HG02981 (cell line): ENCODE results near the gene ERVK3-1.

Experiments
- ATAC-seq: cut with Tn5 transposase; IDR thresholded peaks from one replicate; pipeline ENCODE4 v1.9.1; 2021; ENCODE audit warnings: mild to moderate bottlenecking, moderate library complexity; ENCODE audit not compliant: unreplicated experiment

The ERVK3-1 gene

GRCh38 chr19:58357481-58358145, 52.4 kb downstream of the ERVK3-1 start:
- no peak for ATAC-seq

GRCh38 chr19:58361900-58362271, 56.7 kb downstream of the ERVK3-1 start:
- ATAC-seq = peak; percentile 15

DNA sequence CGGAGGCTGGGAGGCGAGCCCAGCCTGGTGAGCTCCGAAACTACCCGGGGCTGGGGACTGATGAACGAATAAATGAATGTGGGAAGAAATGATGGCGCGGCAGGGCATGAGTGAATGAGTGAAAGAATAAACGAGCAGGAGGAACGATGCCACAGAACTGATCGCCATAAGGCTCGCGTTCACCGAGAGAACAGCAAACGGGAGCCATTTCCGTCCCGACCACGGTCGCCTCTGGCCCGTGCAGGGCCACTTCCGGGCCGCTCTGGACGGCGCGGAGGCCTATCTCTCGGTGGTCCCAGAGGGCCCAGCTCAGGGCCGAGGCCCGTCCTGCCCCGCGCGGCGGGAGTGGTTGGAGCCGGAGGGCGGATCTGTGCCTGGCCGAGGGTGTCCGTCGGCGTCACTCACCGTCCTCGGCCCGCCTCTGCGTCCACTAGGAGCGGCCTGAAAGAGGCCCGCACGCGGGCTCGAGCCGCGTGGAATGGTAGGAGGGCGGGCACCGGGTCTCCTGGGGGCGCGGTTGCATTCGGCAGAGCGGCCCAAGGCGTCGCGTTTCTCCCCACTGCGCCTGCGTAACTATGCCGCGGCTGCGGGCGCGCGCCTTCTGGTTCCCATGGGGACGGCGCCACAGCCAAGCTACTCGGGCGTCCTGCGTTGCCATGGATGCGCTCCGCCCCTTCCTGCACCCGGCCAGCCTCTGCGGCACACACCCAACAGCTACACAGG, 57.3 kb downstream of the ERVK3-1 start, which contains the start of gene ZNF497:
Gene ZNF497, minus strand, starts transcription at position 480 of the 723 bp plus-strand sequence. CDS start 5,116 bp downstream, outside the sequence.
- ATAC-seq = peak; percentile 83

DNA sequence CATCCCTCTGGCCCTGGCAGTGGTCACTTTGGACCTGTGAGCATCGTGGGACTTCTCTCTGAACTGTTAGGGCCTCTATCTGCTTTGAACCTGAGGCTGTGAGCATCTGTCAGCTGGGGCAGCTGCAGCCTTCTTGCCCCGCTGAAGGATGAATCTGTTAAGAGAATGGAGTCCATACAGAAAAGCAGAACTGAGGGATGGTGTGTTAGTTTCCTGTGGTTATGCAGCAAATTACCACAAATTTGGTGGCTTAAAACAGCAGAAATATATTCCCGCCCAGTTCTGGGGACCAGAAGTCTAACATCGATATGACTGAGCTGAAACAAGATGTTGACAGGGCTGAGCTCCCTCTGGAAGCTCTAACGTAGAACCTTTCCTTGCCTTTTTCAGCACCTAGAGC, 59.0 kb downstream of the ERVK3-1 start:
- no peak for ATAC-seq
